DOHH2 (cell line): ENCODE data around the gene SLC49A3.

Experiments used
- CTCF ChIP-seq: fragments of 200-600 bp; sonication (generic); IDR thresholded peaks from one replicate; pipeline ENCODE4 v1.5.1; 2014; ENCODE audit warnings: antibody characterized with exemption, mild to moderate bottlenecking, low read depth, low read length; ENCODE audit not compliant: poor library complexity, severe bottlenecking
- EZH2phosphoT487 ChIP-seq: fragments of 200-600 bp; sonication (generic); IDR thresholded peaks from 2 replicates; pipeline ENCODE4 v1.6.1; 2017; ENCODE audit warnings: borderline replicate concordance, mild to moderate bottlenecking, antibody characterized with exemption, low read length, moderate library complexity, mixed read lengths

GRCh38 chr4:735583-735982 is 46.6 kb upstream of the SLC49A3 start:
- TF ChIP-seq EZH2phosphoT487, result no peak
- no peak for TF ChIP-seq CTCF
